HepG2 (cell line): ENCODE measurements around the gene SNPH. TPM values are rescaled to one million over a fixed set of nuclear protein-coding genes. Genes with fewer than 3 reads are reported as not detected.
A peak's percentile ranks its signal among the peaks of the same experiment; 100 is the strongest.

ENCODE experiments used
- ATAC-seq: fragments of 200-7000 bp; cut with Tn5 transposase; 3 replicates; pipeline ENCODE4 v1.9.1; 2020; ENCODE audit warnings: mild to moderate bottlenecking, moderate library complexity
- BruUV-seq: library from RNA; stranded (reverse); fragments of 400-500 nt; replicated peaks from 2 replicates; lab custom pipeline; 2021; lab: Mats Ljungman, UMichigan
- CTCF ChIA-PET: fragments of 300-600 bp; formaldehyde crosslinking; extraction: SDS; loops from one replicate; lab custom pipeline; 2021; ENCODE audit warnings: low total read pairs, inconsistent platforms, low intra/inter-chr PET ratio; lab: Yijun Ruan, JAX
- POLR2A ChIA-PET: fragments of 350-600 bp; sonication (Branson Sonifier 250); formaldehyde crosslinking; loops from one replicate; lab custom pipeline; 2020; ENCODE audit warnings: antibody characterized with exemption, inconsistent platforms; lab: Yijun Ruan, JAX
- DNase-seq: peaks from one replicate; pipeline ENCODE4 v3.0.0-alpha.2; 2015; ENCODE audit warnings: low spot score
- FAIRE-seq: peaks from 3 replicates; lab custom pipeline; 2011; peaks lifted over from hg19 to GRCh38; lab: Jason Lieb, UNC
- H2AFZ ChIP-seq: one replicate; pipeline ENCODE4 v1.6.1; 2011; ENCODE audit warnings: low read length, inconsistent platforms
- H3K27ac ChIP-seq: fragments of 300-600 bp; 3 replicates; pipeline ENCODE4 v1.8.0; 2011; ENCODE audit warnings: mixed run types, mild to moderate bottlenecking, mixed read lengths, low read length, inconsistent platforms; ENCODE audit not compliant: insufficient read depth; ENCODE audit errors: extremely low read length
- H3K27me3 ChIP-seq, 2 experiments: fragments of 200-600 bp in 1 of 2; 2 replicates in 1 of 2; 3 replicates in 1 of 2; pipeline versions ENCODE4 v1.6.0 to v1.8.0; 2011; ENCODE audit warnings: low read length in 2 of 2, mild to moderate bottlenecking in 2 of 2, moderate library complexity in 2 of 2, inconsistent platforms in 1 of 2; ENCODE audit not compliant: insufficient read depth in 2 of 2, control insufficient read depth in 1 of 2
- H3K36me3 ChIP-seq, 2 experiments: fragments of 200-600 bp in 1 of 2; replicated peaks in 1 of 2; 2 replicates in 1 of 2; 3 replicates in 1 of 2; pipeline versions ENCODE4 v1.5.1 to v1.8.0; 2011; ENCODE audit warnings: low read length in 2 of 2, inconsistent platforms in 1 of 2; ENCODE audit not compliant: insufficient read depth in 2 of 2, control insufficient read depth in 1 of 2
- H3K4me1 ChIP-seq: 2 replicates; pipeline ENCODE4 v1.5.1; 2012; ENCODE audit warnings: low read length, inconsistent platforms; ENCODE audit not compliant: insufficient read depth
- H3K4me2 ChIP-seq: 2 replicates; pipeline ENCODE4 v1.6.0; 2011; ENCODE audit warnings: low read depth, low read length, inconsistent platforms
- H3K4me3 ChIP-seq, 3 experiments: fragments of 200-600 bp in 1 of 3; sonication (generic), shearing (Covaris generic) in 1 of 3; replicated peaks in 1 of 3; 2 replicates each; pipeline ENCODE4 v1.5.1; 2011 to 2016; ENCODE audit warnings: low read length in 3 of 3, inconsistent platforms in 2 of 3, low read depth in 2 of 3, mild to moderate bottlenecking in 2 of 3, control low read depth in 1 of 3, mixed read lengths in 1 of 3; ENCODE audit not compliant: insufficient read depth in 1 of 3
- H3K79me2 ChIP-seq: one replicate; pipeline ENCODE4 v1.6.1; 2011; ENCODE audit warnings: low read length, inconsistent platforms; ENCODE audit not compliant: insufficient read depth
- H3K9ac ChIP-seq: 2 replicates; pipeline ENCODE4 v1.6.0; 2011; ENCODE audit warnings: mild to moderate bottlenecking, low read depth, low read length, inconsistent platforms; ENCODE audit not compliant: insufficient read depth
- H3K9me3 ChIP-seq: 2 replicates; pipeline ENCODE4 v1.5.1; 2012; ENCODE audit warnings: mild to moderate bottlenecking, low read length
- H4K20me1 ChIP-seq: 2 replicates; pipeline ENCODE4 v1.6.0; 2011; ENCODE audit warnings: inconsistent platforms, mild to moderate bottlenecking, low read length, moderate library complexity; ENCODE audit not compliant: insufficient read depth
- CEBPB ChIP-seq: IDR thresholded peaks from 2 replicates; pipeline ENCODE4 v1.6.1; 2011; ENCODE audit warnings: low read depth, low read length, improper control_type of control experiment, borderline replicate concordance
- ELF1 ChIP-seq: sonication (generic); formaldehyde crosslinking; IDR thresholded peaks from 2 replicates; pipeline ENCODE4 v1.4.0; 2020; ENCODE audit warnings: missing genetic modification reagents
- ERF ChIP-seq: IDR thresholded peaks from 2 replicates; pipeline ENCODE4 v1.6.1; 2018; ENCODE audit warnings: missing biosample characterization, missing genetic modification reagents
- EZH2 ChIP-seq: conservative IDR thresholded peaks from 2 replicates; pipeline ENCODE4 v1.6.1; 2012; ENCODE audit warnings: mild to moderate bottlenecking, low read depth, low read length, moderate library complexity
- GRHL1 ChIP-seq: sonication (generic); formaldehyde crosslinking; conservative IDR thresholded peaks from 2 replicates; pipeline ENCODE4 v1.8.0; 2022; ENCODE audit warnings: missing genetic modification reagents
- KDM4B ChIP-seq: sonication (generic); formaldehyde crosslinking; IDR thresholded peaks from 2 replicates; pipeline ENCODE4 v1.4.0; 2020; ENCODE audit warnings: missing genetic modification reagents
- RCOR2 ChIP-seq: IDR thresholded peaks from 2 replicates; pipeline ENCODE4 v1.6.1; 2016; ENCODE audit warnings: missing biosample characterization, missing genetic modification reagents
- ZFP91 ChIP-seq: sonication (generic); formaldehyde crosslinking; IDR thresholded peaks from 2 replicates; pipeline ENCODE4 v1.9.0; 2022; ENCODE audit warnings: missing genetic modification reagents, mild to moderate bottlenecking, borderline replicate concordance
- ZNF430 ChIP-seq: sonication (generic); formaldehyde crosslinking; IDR thresholded peaks from 2 replicates; pipeline ENCODE4 v1.9.0; 2021; ENCODE audit warnings: mild to moderate bottlenecking, missing genetic modification reagents
- ZNF501 ChIP-seq: sonication (generic); formaldehyde crosslinking; IDR thresholded peaks from 2 replicates; pipeline ENCODE4 v1.5.1; 2020; ENCODE audit warnings: mild to moderate bottlenecking, moderate library complexity, missing genetic modification reagents
- WGBS: methylation state at CpG from one replicate; pipeline ENCODE4 v1.1.6; 2017; ENCODE audit warnings: low lambda C conversion rate; 5-methylcytosine and 5-hydroxymethylcytosine counted together
- in situ Hi-C: cut with HindIII; loops from 2 replicates; pipeline ENCODE4 v1.10.0; 2017; ENCODE audit warnings: low pct_unique_long_range_greater_than_20kb; ENCODE audit not compliant: extremely low pct_ligation_motif_present
- intact Hi-C: fragments of 100-400 bp; cut with micrococcal nuclease; formaldehyde crosslinking; loops from one replicate; pipeline ENCODE4 v1.10.0; 2022; ENCODE audit not compliant: unreplicated experiment
- polyA plus RNA-seq, 8 experiments: library from polyadenylated mRNA; depleted of rRNA in 3 of 8; stranded (reverse) in 7 of 8; unstranded in 1 of 8; fragments of >200 nt; fragmentation: Illumina TruSeq in 4 of 8; extraction: Trizol in 4 of 8; gene quantifications; 2 replicates each; pipeline versions ENCODE4 v1.2.1 to v1.2.3, GENCODE V29; 2011 to 2016; ENCODE audit warnings: low read depth in 4 of 8, missing spikeins in 1 of 8, mixed read lengths in 1 of 8; ENCODE audit not compliant: insufficient read depth in 1 of 8
- total RNA-seq, 5 experiments: library from RNA; depleted of rRNA; stranded (reverse); fragments of >200 nt; fragmentation: Illumina TruSeq; extraction: Trizol; gene quantifications; 2 replicates each; pipeline ENCODE4 v1.2.3, GENCODE V29; 2016; ENCODE audit warnings: low read depth in 1 of 5

SNPH gene
- total and polyA plus RNA-seq, 2 of the 13 experiments (the other 11 are each of a cell fraction or from before 2014, with no cell fraction given), result 0.09 TPM; not detected in 1

GRCh38 chr20:1267161-1267560, 1.1 kb downstream of the SNPH start:
- Histone ChIP-seq H3K36me3 (no peaks in the 10 kb centered on the region), H4K20me1 (no peaks in the 10 kb centered on the region), H3K9ac (no peak overlapping the region), H3K4me2 (no peak overlapping the region), H3K4me1 (no peaks in the 10 kb centered on the region; the same call in 1 of the 2 replicates), H3K79me2 (no peaks in the 10 kb centered on the region), H3K27ac (no peak overlapping the region), H3K27me3 (peaks cover 16 to 48% of the 10 kb centered on the region in 2 experiments), H2AFZ (no peak overlapping the region), H3K4me3 (no peak overlapping the region), H3K9me3 (no peaks in the 10 kb centered on the region)
- BruUV-seq, result no TSS peak
- WGBS, result 69% methylated on average over 8 of the region's 8 CpGs
- DNase-seq (no peak), FAIRE-seq (no peak), ATAC-seq (peak; percentile 4; the same call in 1 of the 3 replicates)
- intact Hi-C loops (no loop called here), in situ Hi-C loops (no loop called here)
- POLR2A ChIA-PET, result no interaction called here
- CTCF ChIA-PET, result no interaction called here
- 0 out of 2 replicates have a peak, but pooled peaks have one; percentile 14 for TF ChIP-seq EZH2
- TF ChIP-seq KDM4B (CRISPR knock-in tag), result no peak
- no peak for TF ChIP-seq ZNF501 (CRISPR knock-in tag)
- no peak for TF ChIP-seq ERF (CRISPR knock-in tag)
- TF ChIP-seq ZFP91 (CRISPR knock-in tag), result no peak

GRCh38 chr20:1267809-1268374, 1.8 kb downstream of the SNPH start:
- peak; percentile 11; the same call in 1 of the 2 replicates for TF ChIP-seq CEBPB
- TF ChIP-seq RCOR2, result no peak
- TF ChIP-seq ELF1 (CRISPR knock-in tag), result no peak
- no peak for TF ChIP-seq ZNF430 (CRISPR knock-in tag)
- no peak for TF ChIP-seq GRHL1
- TF ChIP-seq, all 625 proteins: peak for 1
- DNase-seq (no peak), ATAC-seq (no peak), FAIRE-seq (no peak)
- WGBS, result 50% methylated on average over 3 of the region's 3 CpGs
- Histone ChIP-seq H3K9me3 (no peaks in the 10 kb centered on the region), H3K4me1 (no peaks in the 10 kb centered on the region; the same call in 1 of the 2 replicates), H3K27ac (no peak overlapping the region), H3K4me3 (no peak overlapping the region), H3K79me2 (no peaks in the 10 kb centered on the region), H3K9ac (no peak overlapping the region), H3K27me3 (peaks cover 17 to 47% of the 10 kb centered on the region in 2 experiments), H4K20me1 (no peaks in the 10 kb centered on the region), H3K4me2 (no peak overlapping the region), H3K36me3 (no peaks in the 10 kb centered on the region), H2AFZ (no peak overlapping the region)
- intact Hi-C loops (no loop called here), in situ Hi-C loops (no loop called here)
- no TSS peak for BruUV-seq
- POLR2A ChIA-PET, result no interaction called here
- CTCF ChIA-PET, result no interaction called here
